Activated T-helper 17 cell treated with anti-CD3 and anti-CD28 coated beads, Interleukin-2, amount 50 U/mL, for 72 hours (primary cell): Measurements from ENCODE around the gene CERS1. TPM values are rescaled to one million over a fixed set of nuclear protein-coding genes. Genes with fewer than 3 reads are reported as not detected.

Experiments used
- ATAC-seq: fragments of 150-1000 bp; cut with Tn5 transposase; replicated peaks from 2 replicates; pipeline ENCODE4 v1.10.0; 2021; ENCODE audit warnings: mild to moderate bottlenecking, moderate library complexity
- H3K27ac Mint-ChIP-seq: one replicate; pipeline ENCODE4 v1.8.0; 2022; ENCODE audit warnings: mixed read lengths
- H3K27me3 Mint-ChIP-seq: one replicate; pipeline ENCODE4 v1.8.0; 2022; ENCODE audit warnings: mixed read lengths
- H3K36me3 Mint-ChIP-seq: one replicate; pipeline ENCODE4 v1.8.0; 2022; ENCODE audit warnings: low read depth, mild to moderate bottlenecking, mixed read lengths
- H3K4me1 Mint-ChIP-seq: one replicate; pipeline ENCODE4 v1.8.0; 2022; ENCODE audit warnings: mixed read lengths
- H3K4me3 Mint-ChIP-seq: one replicate; pipeline ENCODE4 v1.8.0; 2022; ENCODE audit warnings: mild to moderate bottlenecking, mixed read lengths
- H3K9me3 Mint-ChIP-seq: one replicate; pipeline ENCODE4 v1.8.0; 2022; ENCODE audit warnings: mixed read lengths
- total RNA-seq, 2 donors: library from RNA; stranded (reverse); gene quantifications; one replicate each; pipeline ENCODE4 v1.2.3, GENCODE V29; 2022

Gene CERS1
- total RNA-seq, 2 donors from 2014 or later: not detected

DNA sequence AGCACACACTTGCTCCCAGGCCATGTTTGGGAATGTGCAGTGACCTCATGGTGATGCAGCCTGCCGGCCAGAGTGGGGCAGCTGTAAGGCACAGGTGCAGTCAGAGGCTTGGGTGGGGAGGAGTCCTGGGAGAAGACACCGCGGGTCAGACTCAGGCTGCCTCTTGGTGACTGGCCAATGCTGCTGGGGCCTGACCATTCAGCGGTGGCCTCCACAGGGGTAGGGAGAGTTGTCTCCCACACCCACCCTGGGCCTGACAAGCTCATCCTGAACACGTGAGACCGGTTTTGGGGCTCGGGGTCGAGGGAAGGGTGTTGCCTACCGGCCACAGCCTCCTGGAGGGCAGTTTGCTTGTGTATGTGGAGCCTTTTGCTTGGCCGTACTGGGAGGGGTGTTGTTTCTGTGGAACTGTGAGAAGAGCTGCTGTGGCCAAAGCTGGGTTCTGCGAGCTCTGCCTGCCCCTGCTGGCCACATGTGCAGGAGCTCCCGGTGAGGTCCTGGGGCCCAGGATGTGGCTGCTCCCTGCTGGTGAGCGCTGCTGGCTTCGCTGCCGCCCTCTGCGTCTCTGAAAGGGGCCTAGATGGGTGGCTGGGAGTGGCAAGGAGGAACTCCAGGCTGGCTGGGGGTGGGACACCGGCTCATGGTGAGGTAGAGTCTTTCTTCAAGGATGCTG lies 42.1 kb downstream of the CERS1 start:
- Mint-ChIP-seq H3K36me3 (peaks cover 100% of the 10 kb centered on the region), H3K27ac (no peak overlapping the region)

DNA sequence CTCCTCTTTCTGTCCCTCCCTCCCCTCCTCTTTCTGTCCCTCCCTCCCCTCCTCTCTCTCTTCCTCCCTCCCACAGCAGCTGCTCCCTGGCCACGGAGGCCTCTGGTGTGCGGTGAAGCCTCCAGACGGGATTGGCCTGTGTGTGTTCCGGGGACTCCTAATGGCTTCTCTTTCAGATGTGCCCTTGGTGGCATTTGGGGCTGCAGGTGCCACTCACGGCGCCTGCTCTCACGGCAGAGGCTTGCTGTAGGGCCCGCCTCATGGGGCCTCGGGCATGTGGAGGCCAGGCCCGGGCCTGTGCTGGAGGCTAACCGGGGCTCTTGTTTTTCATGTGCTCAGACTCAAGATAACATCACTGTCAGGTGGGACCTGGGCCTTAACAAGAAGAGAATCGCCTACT lies 43.3 kb downstream of the CERS1 start:
- no peak overlapping the region for H3K4me3 Mint-ChIP-seq
- no peaks in the 10 kb centered on the region for H3K9me3 Mint-ChIP-seq
- H3K4me1 Mint-ChIP-seq: peaks cover 17% of the 10 kb centered on the region
- no peak for ATAC-seq
- no peak overlapping the region for H3K27ac Mint-ChIP-seq
- no peaks in the 10 kb centered on the region for H3K27me3 Mint-ChIP-seq
- H3K36me3 Mint-ChIP-seq: peaks cover 100% of the 10 kb centered on the region

More for the DNA sequence above, 42.1 kb downstream of the CERS1 start:
- Mint-ChIP-seq H3K4me3 (no peak overlapping the region), H3K9me3 (no peaks in the 10 kb centered on the region), H3K4me1 (peaks cover 10% of the 10 kb centered on the region), H3K27me3 (no peaks in the 10 kb centered on the region)
- ATAC-seq: no peak

DNA sequence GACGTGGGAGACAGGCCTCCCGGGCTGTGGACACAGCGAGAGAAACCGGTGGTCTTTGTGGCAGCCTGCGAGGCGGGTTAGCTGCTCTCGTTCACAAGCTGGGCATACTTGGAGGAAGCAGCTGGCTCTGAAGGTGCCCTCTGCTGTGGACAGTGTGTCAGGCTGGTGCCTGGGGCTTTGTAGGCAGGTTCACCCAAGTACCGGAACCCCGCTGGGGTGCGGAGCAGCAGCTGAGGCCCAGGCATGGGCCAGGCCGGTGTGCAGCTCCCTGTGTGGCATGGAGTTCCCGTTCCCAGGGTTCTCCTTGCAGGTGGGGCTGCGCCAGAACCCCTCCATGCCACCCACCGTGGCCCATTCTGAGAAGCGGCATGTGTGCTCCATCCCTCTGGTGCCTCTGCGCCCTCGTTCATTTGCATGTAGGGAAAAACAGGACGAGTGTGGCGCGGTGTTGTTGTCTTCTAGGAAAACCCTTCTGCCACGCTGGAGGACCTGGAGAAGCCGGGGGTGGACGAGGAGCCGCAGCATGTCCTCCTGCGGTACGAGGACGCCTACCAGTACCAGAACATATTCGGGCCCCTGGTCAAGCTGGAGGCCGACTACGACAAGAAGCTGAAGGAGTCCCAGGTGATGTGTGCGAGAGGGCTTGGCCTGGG lies 44.2 kb downstream of the CERS1 start:
- no peak overlapping the region for H3K27ac Mint-ChIP-seq
- peaks cover 100% of the 10 kb centered on the region for H3K36me3 Mint-ChIP-seq
- H3K4me3 Mint-ChIP-seq: no peak overlapping the region
- no peaks in the 10 kb centered on the region for H3K27me3 Mint-ChIP-seq
- peaks cover 25% of the 10 kb centered on the region for H3K4me1 Mint-ChIP-seq
- no peak for ATAC-seq
- H3K9me3 Mint-ChIP-seq: no peaks in the 10 kb centered on the region

DNA sequence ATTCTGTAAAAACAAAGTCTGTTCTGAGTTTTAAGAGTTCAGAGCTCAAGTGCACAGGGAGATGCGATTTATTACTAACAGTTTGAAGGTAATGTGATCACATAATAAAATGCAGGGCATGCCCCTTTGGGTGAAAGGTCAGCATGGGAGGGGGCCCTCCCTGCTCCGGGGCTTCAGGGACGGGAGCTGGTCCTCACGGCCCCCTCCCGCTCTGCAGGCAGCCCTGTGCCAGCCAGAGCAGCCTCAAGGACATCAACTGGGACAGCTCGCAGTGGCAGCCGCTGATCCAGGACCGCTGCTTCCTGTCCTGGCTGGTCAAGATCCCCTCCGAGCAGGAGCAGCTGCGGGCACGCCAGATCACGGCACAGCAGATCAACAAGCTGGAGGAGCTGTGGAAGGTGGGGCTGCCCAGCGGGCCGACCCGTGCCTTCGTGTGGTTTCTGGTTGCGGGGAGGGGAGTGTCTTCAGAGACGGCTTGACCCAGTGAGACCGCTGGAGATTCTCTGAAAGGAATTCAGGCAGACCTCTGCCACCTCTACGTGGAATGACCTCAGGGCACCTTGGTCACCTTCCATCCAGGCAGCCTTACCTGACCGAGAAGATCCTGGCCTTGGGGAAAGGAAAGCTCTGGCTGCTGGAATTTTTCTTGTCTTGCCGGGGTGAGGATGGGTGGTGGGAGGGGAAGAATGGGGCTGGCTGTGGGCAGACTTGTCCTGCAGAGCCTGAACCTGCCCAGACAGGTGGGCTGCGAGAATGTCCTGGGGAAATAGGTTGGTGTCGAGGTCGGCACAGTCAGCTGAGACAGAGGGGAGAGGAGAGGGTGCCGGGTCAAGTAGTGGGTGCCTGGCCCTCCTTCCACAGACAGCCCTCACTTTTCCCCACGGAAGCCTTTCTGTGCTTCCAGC lies 45.2 kb downstream of the CERS1 start:
- Mint-ChIP-seq H3K4me1 (peaks cover 30% of the 10 kb centered on the region), H3K4me3 (peak overlapping the region; percentile 67), H3K27ac (peak overlapping the region; percentile 51), H3K9me3 (no peaks in the 10 kb centered on the region), H3K27me3 (no peaks in the 10 kb centered on the region), H3K36me3 (peaks cover 99% of the 10 kb centered on the region)
- no peak for ATAC-seq

- Mint-ChIP-seq H3K36me3 (peaks cover 96% of the 10 kb centered on the region), H3K27me3 (no peaks in the 10 kb centered on the region), H3K27ac (peak overlapping the region; percentile 51), H3K4me1 (peaks cover 34% of the 10 kb centered on the region), H3K9me3 (no peaks in the 10 kb centered on the region), H3K4me3 (peak overlapping the region; percentile 67)
- ATAC-seq: peak; percentile 53
Observed at GRCh38 chr19:18849838-18850400, 46.0 kb downstream of the CERS1 start.

DNA sequence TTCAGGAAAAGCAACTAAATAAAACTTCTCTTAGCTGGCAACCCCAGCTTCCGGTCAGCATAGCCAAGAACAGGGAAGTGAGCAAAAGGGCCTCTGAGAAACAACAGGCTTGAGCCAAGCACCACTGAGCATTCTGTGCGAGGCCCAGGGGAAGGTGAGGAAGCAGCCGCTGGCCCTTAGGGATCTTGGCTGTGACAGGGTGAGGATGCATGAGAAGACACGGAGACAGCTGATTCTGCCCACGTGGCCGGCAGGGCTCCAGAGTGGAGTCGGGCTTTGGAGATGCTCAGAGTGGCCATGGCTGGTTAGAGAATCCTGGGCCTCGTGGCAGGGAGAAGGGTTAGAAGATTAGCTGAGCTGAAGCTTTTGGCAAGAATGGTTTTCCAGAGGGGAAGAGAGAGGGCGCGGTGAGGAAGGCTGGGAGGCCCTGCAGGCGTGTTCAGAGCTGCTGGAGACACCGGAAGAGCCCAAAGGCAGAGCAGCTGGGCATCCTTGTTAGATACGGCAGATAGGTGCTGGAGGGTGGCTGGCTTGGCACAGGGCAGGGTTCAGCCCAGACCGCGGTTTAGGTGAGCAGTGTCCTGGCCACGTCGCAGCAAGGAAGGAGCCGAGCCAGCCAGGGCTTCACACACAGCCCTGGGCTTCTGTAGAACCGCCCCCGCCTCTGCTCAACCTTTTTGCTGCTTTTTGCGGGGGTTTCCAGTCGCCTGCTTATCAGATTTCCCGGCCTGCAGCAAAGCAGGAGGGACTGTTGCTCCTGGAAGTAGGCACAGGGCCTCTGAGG lies 46.9 kb downstream of the CERS1 start:
- Mint-ChIP-seq H3K4me3 (peak overlapping the region; percentile 67), H3K36me3 (peaks cover 88% of the 10 kb centered on the region), H3K4me1 (peaks cover 36% of the 10 kb centered on the region), H3K27ac (peak overlapping the region; percentile 51), H3K9me3 (no peaks in the 10 kb centered on the region), H3K27me3 (no peaks in the 10 kb centered on the region)
- ATAC-seq: peak; percentile 57

- H3K4me1 Mint-ChIP-seq: peaks cover 48% of the 10 kb centered on the region
- peak overlapping the region; percentile 43 for H3K4me3 Mint-ChIP-seq
- H3K27ac Mint-ChIP-seq: peak overlapping the region; percentile 69
- H3K27me3 Mint-ChIP-seq: no peaks in the 10 kb centered on the region
- peaks cover 85% of the 10 kb centered on the region for H3K36me3 Mint-ChIP-seq
- no peaks in the 10 kb centered on the region for H3K9me3 Mint-ChIP-seq
- no peak for ATAC-seq
Observed at GRCh38 chr19:18847549-18848463, 48.2 kb downstream of the CERS1 start.

DNA sequence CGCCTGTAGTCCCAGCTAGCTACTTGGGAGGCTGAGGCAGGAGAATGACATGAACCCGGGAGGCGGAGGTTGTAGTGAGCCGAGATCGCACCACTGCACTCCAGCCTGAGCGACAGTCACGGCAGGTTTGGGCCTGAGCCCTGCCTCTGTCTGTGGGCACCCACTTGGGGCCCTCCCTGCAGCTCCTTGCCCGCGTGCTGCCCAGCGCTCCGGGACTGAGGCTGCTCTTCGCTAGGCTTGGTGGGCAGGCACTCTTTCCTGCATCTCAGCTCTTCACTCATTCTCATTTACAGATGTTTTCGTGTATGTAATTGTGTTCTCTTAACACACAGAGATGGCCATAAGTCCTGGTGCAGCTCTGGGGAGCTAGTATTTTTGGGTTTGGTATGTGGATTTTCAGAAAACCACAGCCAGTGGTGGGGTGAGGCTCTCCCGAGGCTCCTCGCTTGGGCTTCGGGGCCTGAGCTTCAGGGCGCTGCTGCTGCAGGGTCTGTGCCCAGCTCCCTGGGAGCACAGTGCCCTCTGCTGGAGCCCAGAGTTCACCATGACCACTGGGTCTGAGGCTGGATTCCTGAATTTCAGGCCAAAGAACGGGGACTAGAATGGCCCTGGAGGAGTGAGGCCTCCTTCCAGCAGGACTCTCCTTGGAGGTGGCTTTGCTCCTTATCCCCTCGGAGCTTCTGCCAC lies 49.0 kb downstream of the CERS1 start:
- peaks cover 82% of the 10 kb centered on the region for H3K36me3 Mint-ChIP-seq
- H3K27ac Mint-ChIP-seq: peak overlapping the region; percentile 69
- peaks cover 52% of the 10 kb centered on the region for H3K4me1 Mint-ChIP-seq
- ATAC-seq: peak; percentile 58
- H3K4me3 Mint-ChIP-seq: peak overlapping the region; percentile 43
- H3K9me3 Mint-ChIP-seq: no peaks in the 10 kb centered on the region
- no peaks in the 10 kb centered on the region for H3K27me3 Mint-ChIP-seq

- Mint-ChIP-seq H3K4me1 (peaks cover 63% of the 10 kb centered on the region), H3K27ac (no peak overlapping the region), H3K36me3 (peaks cover 78% of the 10 kb centered on the region), H3K9me3 (no peaks in the 10 kb centered on the region), H3K4me3 (no peak overlapping the region), H3K27me3 (no peaks in the 10 kb centered on the region)
- no peak for ATAC-seq
Observed at GRCh38 chr19:18845961-18846360, 50.0 kb downstream of the CERS1 start.

GRCh38 chr19:18844806-18845329 lies 51.1 kb downstream of the CERS1 start:
- peak overlapping the region; percentile 82 for H3K4me3 Mint-ChIP-seq
- peaks cover 67% of the 10 kb centered on the region for H3K36me3 Mint-ChIP-seq
- H3K27me3 Mint-ChIP-seq: no peaks in the 10 kb centered on the region
- no peak for ATAC-seq
- peak overlapping the region; percentile 93 for H3K27ac Mint-ChIP-seq
- no peaks in the 10 kb centered on the region for H3K9me3 Mint-ChIP-seq
- peaks cover 64% of the 10 kb centered on the region for H3K4me1 Mint-ChIP-seq

GRCh38 chr19:18843960-18844359 lies 52.0 kb downstream of the CERS1 start:
- no peak for ATAC-seq
- Mint-ChIP-seq H3K27me3 (no peaks in the 10 kb centered on the region), H3K4me1 (peaks cover 57% of the 10 kb centered on the region), H3K9me3 (no peaks in the 10 kb centered on the region), H3K36me3 (peaks cover 61% of the 10 kb centered on the region), H3K27ac (peak overlapping the region; percentile 93), H3K4me3 (peak overlapping the region; percentile 82)

DNA sequence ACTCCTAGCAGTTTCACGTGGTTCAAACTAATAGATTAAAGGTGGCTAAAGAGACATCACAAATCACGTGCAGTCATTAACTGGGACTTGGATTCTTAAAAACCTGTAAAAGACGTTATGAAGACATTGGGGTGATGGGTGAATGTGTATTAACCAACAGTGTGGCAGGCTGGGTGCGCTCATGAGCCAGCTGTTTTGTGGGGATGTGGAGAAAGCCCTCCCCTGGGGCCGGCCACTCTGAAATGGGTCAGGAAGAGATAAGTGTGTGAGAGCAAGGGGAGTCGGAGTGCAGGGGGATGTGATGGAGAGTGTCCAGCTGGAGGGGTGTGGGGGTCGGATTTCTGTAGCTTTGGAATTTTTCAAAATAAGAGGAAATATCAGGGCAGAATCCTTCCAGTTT lies 53.8 kb downstream of the CERS1 start:
- ATAC-seq: no peak
- peak overlapping the region; percentile 62 for H3K4me3 Mint-ChIP-seq
- peak overlapping the region; percentile 74 for H3K27ac Mint-ChIP-seq
- no peaks in the 10 kb centered on the region for H3K27me3 Mint-ChIP-seq
- peaks cover 61% of the 10 kb centered on the region for H3K36me3 Mint-ChIP-seq
- H3K9me3 Mint-ChIP-seq: no peaks in the 10 kb centered on the region
- peaks cover 60% of the 10 kb centered on the region for H3K4me1 Mint-ChIP-seq
